GM18508 (cell line): ENCODE results near the gene WNT10A.

Source experiments
- ATAC-seq: cut with Tn5 transposase; IDR thresholded peaks from one replicate; pipeline ENCODE4 v1.9.1; 2021; ENCODE audit warnings: moderate number of reproducible peaks; ENCODE audit not compliant: insufficient read depth, unreplicated experiment

The WNT10A gene

DNA sequence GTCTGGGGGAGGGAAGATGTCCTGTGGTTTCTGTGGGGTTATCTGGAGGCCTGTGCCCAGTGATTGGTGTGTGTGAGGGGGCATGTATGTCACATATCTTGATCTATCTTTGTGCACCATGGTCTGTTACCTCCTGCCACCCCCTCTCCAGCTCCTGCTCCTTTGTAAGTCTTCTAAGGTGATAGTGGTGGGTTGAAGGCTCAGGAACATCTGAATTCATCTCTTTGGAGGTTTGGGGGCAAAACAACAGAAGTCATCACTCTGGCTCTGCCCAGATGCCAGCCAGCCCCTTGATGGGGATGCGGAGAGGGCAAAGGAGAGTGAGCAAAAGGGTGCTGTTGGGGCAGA is 23.8 kb upstream of the WNT10A start:
- no peak for ATAC-seq

DNA sequence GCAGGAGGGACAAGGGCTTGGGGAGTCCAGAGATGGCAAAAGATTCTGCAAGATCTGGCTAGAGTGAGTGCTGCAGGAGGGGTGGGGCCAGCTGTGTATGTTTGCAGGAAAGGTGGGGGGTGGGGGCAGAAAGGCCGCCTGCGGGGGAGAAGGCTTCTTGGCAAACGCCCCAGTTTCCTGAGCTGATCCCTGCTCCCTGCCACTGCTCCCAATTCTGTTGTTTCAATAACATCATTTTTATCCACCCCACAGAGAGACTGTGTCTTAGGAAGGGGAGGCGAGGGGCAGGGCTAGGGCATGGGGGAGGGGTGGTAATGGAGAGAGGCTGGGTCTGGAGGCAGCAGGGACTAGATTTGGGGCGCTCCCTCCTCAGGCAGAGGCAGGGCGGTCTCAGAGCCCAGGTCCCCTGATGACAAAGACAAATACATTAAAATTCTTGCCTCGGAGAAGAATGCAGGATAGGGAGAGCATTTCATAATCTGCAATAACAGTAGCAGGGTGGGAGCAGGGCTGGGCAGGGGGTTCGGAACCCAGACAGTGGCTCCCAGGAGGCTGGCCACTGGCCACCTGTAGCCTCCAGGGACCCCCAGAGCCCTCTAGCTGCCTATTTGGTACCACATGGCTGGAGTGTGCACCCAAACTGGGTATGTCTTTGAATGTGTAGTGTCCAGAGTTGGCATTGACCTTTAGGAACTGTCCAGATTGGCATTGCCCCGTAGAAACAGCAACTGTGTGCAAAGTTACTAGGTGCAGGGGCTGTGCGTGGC is 23.1 kb upstream of the WNT10A start:
- no peak for ATAC-seq

DNA sequence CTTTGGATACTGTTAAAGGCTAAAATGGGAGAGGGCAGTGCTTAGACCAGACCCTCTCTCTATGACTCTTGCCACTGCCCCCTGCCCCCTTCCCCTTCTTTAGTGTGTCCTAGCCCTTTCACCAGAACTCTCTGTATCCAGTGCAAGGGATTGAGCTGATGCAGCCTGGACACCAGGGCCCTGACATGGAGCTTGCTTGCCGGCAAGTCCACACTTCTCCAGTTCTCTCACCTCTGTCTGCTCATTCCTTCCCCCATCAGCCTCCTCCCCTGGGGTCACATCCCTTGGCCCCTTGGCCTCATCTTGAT is 22.6 kb upstream of the WNT10A start:
- ATAC-seq, result no peak

DNA sequence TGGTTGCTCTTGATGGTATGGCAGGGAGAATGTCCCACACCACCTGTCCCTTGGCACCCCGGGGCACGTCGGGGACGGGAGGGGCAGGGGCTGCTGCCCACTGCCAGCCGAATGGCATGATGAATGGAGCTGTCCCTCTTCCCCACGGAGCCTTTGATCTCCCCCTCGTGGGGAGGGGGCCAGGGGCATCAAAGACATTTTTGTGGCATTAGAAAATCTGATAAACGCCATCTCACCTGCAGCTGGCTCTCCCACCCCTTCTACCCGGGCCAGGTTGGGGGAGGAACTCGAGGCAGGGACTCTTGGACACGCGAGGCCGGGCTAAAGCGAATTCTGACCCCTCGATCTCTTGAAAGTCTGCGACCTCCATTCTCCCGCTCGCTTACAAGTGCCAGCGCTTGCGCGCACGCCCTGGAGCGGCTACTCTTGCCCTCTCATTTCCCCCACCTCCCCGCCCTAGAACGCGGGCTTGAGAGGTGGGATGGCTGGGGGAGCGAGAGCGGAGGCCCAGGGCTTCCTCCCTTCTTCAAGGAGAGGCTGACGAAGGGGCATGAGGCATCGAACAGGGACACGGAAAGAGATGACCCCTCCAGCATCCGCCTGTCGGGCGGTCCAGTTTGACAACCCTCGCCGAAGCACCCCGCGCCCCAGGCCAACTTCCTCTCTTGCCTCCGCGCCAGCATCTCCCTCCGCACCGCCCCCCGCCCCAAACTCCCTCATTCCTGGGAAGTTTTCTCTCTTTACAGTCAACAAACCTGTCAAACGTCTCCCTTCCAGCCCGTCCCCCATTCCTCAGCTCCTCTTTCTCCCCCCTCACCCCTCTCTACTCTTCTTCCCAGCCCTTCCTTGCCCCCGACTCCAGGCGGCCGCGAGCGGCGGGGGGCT is 21.7 kb upstream of the WNT10A start:
- ATAC-seq, result no peak

DNA sequence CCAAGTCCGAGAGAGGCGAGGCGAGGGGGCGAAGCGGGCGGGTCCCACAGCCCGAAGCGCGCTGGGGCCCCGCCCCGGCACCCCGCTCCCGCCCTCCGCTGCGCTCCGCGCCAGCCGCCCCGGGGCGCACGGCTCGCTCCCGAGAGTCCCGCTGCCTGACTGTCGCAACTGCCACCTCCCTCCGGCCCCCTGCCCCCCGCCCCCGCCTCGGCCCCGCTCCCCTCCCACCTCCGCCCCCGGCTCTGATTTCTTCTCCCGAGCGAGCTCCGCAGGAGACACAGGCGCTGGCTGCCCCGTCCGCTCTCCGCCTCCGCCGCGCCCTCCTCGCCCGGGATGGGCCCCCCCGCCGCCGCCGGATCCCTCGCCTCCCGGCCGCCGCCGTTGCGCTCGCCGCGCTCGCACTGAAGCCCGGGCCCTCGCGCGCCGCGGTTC is 21.1 kb upstream of the WNT10A start, which contains the start of gene WNT6:
Gene WNT6 (plus strand): TSS at position 250 of the 432 bp plus-strand sequence. CDS start 233 bp downstream, outside the sequence.
- ATAC-seq, result no peak

DNA sequence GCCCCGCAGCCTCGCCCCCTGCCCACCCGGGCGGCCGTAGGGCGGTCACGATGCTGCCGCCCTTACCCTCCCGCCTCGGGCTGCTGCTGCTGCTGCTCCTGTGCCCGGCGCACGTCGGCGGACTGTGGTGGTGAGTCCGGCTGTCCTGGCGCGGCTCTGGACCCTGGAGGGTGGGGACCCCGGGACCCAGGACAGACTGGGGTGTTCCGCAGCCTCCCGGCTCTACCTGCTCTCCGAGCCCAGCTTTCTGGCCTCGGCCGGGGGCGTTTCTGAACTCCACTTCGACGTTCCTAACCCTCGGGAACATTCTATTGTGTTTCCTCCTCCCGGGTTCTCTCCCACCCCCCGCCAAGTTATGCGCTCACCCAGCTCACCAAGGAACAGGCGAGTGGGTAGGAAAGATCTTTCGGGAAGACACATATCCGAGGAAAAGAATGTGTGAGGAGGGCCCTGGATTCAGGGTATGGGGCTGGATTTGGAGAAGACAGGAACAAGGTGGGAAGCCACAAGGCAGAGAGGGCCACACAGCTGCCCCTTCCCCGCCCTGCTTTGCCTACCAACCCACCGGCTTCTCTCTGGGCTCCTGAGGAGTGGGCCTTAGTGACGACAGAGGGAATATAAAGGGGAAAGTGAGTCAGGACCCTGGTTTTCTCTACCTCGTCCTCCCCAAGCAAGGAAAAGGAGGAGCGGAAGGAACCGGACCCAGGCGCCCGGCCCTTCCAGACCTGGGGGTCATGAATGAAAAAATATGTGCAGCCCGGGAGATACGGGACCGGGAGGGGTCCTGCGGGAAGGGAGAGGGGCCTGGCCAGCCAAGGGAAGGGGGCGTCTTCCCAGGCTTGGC is 20.4 kb upstream of the WNT10A start:
- ATAC-seq, result no peak

DNA sequence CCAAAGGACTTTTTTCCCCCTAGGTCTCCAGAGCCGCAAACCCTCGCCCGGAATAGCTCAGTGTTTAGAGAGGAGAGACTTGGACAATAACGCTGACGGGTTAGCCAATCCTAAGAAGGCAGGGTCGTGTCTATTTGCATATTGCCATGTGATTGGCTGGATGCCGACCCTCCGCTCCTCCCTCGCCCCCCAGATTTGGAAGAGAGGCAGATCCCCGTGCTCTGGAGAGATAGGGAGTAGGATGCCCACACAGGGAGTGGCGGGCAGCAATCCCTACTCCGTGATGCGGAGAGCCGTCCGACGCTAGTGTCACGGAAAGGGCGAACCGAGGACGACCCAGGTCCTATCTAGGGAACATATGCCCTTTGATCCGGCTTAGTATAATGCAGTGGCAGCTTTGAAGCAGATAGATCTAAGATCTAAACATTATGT is 19.7 kb upstream of the WNT10A start:
- no peak for ATAC-seq

DNA sequence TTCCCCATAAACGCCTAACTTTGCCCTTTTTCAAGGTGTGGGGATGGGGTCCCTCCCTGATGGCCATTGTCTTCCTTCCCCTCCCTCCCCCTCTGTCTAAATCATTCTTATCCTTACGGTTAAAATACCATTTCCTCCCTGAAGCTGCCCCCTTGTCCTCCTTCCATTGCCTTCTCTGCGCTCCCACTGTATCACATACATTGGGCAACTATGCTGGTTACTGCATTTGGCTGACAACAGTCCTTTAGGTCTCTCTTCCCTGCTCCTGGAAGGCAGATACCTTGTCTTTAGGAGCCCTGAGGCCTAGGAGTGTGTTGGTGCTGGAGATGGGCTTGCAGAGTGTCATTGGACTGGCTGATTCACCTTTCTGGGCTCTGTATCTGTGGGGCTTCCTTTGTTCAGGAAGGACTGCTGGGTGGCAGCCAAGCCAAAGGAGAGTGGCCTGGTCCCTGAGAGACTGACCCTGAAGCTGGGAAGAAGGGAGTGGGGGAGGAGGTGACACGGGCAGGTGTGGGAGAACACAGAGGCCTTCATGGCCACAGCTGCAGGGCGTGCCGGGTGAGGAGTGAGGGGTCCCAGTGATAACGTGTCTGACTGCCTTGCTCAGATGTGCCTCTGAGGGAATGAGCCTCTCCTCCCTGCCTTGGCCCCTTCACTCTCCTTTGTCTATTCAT is 18.9 kb upstream of the WNT10A start:
- ATAC-seq, result no peak

DNA sequence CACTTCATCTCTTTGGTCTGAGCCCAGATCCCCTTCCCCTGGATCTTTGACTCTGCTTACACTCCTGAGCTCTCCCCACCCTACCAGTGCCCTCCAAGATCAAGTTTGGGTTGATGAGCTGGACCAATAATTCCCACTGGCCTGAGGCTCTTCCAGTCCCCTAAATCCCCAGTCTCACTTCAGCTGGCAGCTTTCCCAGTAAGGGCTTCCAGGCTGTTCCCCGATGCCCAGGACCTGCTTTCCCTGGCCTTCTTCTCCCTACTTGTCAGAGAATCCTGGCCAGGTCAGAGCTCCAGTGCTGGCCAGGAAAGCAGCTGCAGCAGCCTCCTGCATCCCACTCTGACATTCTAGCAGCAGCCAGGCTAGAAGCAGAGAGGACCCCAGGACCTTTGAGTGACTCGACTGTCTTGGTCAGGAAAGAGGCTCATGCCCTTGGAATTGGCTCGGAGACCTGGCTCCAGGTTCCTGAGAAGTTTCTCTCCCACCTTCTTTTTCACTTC is 17.6 kb upstream of the WNT10A start:
- ATAC-seq, result no peak

DNA sequence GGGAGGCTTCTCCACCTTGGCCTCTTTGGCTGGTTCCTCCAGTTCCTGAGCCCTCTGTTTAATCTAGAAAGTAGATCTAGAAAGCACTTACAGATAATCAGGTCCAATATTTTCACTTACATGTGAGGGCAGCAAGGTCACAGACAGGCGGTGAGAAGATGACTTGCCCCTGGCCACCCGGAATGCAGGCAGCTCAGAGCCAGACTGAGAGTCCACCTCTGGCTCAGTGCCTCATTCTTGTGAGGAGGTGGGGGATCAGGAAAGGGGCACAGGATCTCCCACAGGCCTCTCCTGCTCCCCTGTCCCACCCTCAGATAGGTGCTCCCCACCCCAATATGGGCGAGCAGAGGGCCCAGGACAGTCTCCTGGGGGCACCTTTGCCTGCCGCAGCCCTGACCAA is 15.3 kb upstream of the WNT10A start:
- ATAC-seq, result no peak

DNA sequence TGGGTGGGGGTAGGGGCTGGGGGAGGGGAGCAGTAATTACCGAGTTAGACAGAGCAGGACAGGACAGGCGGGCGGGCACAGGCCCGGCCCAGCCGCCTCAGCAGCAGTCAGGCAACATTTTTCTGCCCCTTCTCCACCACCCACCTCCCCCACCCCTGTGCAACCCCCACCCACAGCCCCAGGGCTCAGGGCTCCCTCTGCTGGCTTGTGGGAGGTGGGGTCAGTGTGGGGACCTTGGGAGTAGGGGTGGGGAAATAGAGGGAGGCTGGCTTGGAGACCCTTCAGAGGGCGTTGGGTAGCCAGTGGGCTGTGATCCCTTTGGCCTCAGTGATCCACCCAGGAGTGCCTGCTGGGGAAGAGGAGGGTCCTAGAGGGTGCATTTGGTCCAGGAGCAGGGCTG is 14.7 kb upstream of the WNT10A start:
- ATAC-seq, result no peak

DNA sequence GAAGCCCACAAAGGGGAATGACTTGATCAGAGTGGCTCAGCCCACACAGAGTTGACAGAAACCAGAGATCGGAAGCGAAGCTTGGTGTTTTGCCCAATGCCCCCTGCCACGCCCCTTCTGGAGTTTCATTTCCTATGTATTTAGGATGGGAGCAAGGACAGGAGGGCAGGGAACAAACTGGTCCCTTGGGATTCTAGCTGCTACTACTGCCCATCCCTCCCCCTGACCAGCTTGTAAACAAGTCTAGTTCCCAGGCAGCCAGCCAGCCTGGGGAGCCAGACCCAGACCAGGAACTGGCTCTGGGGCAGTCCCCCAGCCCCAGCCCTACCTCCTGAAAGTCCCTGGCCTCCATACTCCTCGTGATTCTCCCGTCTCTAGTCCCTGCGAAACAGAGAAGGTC is 12.8 kb upstream of the WNT10A start:
- no peak for ATAC-seq

DNA sequence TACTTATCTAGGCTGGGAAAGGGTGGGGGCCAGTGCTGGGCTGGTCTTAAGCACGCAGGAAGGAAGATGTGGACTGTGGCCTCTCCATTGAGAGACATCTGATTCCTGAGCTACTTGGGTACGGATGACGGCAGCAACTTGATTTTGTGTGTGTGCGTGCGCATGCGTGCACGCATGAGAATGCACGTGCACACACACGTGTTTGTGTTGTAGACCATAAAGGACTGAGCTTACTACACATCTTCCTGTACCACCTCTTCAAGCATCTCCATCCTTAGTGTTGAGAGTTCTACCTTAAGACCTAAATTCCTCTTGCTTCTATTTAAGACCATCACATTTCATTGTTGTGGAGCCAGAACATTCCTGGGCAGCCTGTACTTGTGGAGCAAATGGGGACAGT is 11.6 kb upstream of the WNT10A start:
- no peak for ATAC-seq

DNA sequence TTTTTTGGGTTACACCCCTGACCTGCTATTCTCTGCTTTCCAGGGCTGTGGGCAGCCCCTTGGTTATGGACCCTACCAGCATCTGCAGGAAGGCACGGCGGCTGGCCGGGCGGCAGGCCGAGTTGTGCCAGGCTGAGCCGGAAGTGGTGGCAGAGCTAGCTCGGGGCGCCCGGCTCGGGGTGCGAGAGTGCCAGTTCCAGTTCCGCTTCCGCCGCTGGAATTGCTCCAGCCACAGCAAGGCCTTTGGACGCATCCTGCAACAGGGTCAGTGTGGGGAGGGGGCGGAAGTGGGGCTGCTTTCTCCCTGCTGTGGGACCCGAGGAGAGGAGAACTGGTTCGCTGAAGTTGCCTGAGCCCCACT is 9.7 kb upstream of the WNT10A start:
- no peak for ATAC-seq

DNA sequence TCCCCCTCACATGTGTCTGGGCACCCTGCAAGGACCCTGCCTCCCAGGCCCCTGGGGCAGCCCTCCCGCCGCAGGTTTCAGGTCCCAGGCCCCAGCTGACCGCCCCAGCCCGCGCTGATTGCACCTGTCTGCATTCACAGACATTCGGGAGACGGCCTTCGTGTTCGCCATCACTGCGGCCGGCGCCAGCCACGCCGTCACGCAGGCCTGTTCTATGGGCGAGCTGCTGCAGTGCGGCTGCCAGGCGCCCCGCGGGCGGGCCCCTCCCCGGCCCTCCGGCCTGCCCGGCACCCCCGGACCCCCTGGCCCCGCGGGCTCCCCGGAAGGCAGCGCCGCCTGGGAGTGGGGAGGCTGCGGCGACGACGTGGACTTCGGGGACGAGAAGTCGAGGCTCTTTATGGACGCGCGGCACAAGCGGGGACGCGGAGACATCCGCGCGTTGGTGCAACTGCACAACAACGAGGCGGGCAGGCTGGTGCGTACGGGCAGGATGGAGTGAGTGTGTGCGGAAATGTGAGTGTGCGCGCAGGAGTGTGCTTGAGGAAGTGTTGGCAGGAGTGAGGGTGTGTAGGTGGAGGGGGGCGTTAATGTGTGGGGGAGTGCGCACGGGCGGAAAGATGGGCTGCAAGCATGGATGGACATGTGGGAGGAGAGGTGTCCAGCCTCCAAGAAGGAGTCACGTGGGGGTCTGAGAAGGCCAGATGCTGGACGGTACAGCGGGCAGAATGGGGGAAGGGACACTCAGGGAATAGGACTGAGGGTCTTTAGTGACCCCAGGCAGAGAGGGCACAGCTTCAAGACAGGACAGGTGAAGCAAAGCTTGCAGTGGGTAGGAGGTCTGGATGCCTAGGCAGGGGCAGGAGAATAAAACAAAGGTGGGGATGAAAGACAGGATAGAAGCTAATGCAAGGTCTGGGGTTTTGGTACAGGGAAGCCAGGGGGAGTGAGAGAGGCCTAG is 9.0 kb upstream of the WNT10A start:
- no peak for ATAC-seq

DNA sequence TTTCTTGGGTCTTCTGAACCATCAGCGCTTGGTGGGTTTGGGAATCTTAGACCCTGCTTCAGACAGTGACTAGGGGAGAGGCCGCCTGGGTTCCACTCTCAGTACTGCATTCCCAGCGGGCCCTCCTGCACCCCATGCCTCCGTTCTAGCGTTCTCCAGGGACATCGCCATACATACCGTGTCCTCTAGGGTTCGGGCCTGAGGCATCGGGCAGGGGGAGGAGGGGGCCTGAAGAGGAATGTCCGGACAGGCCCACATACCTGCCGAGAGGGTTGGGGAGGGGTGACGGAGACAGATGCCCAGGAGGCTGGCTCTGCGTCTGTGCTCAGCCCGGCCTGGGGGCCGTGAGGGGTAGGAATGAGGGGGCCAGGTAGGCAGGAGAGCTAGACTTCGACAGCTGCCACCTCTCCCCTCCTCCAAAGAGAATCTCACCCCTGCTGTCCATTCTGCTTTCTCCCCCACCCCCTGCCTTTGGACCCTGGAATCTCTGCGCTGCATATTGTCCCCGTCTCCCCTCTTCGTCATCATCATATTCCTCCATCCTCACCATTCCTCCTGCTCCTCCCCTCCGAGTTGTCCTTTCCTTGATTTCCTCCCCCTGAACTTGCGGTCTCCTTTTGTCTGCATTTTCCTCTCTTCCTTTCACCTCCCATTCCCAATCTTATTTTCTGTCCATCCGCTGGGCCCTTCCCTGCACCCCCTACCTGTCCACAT is 7.8 kb upstream of the WNT10A start:
- no peak for ATAC-seq

DNA sequence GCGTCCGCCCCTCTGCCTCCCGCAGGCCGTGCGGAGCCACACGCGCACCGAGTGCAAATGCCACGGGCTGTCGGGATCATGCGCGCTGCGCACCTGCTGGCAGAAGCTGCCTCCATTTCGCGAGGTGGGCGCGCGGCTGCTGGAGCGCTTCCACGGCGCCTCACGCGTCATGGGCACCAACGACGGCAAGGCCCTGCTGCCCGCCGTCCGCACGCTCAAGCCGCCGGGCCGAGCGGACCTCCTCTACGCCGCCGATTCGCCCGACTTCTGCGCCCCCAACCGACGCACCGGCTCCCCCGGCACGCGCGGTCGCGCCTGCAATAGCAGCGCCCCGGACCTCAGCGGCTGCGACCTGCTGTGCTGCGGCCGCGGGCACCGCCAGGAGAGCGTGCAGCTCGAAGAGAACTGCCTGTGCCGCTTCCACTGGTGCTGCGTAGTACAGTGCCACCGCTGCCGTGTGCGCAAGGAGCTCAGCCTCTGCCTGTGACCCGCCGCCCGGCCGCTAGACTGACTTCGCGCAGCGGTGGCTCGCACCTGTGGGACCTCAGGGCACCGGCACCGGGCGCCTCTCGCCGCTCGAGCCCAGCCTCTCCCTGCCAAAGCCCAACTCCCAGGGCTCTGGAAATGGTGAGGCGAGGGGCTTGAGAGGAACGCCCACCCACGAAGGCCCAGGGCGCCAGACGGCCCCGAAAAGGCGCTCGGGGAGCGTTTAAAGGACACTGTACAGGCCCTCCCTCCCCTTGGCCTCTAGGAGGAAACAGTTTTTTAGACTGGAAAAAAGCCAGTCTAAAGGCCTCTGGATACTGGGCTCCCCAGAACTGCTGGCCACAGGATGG is 7.1 kb upstream of the WNT10A start:
- no peak for ATAC-seq
